ENCODE measurements around the gene PLAGL1. TPM values are rescaled to one million over a fixed set of nuclear protein-coding genes. Genes with fewer than 3 reads are reported as not detected.

The PLAGL1 gene
- total RNA-seq, 1 experiment from 2014 or later = 24.3 TPM

Other genes with a start within 250 kb of the PLAGL1 start
- gene LTV1, start 164.9 kb downstream of the PLAGL1 start, total RNA-seq (2021; ENCODE audit: unreplicated experiment) = 46.8 TPM
- gene ZC2HC1B, start 143.8 kb downstream of the PLAGL1 start, total RNA-seq (2021; ENCODE audit: unreplicated experiment) = not detected
- 128 TPM for gene SF3B5, start 87.3 kb upstream of the PLAGL1 start, total RNA-seq (2021; ENCODE audit: unreplicated experiment)
- 3.2 TPM for gene STX11, start 142.3 kb upstream of the PLAGL1 start, total RNA-seq (2021; ENCODE audit: unreplicated experiment)